Cardiac muscle cell (in vitro differentiated cells and primary cell): ENCODE data around the gene IGF2R. TPM values are rescaled to one million over a fixed set of nuclear protein-coding genes. Genes with fewer than 3 reads are reported as not detected.

Experiments
- DNase-seq, 2 donors: peaks; one replicate each; pipeline versions ENCODE4 v3.0.0 to v3.0.0-alpha.2; 2010 to 2017; ENCODE audit warnings: low read depth in 1 of 2, low spot score in 1 of 2
- H3K27ac ChIP-seq: fragments of 200-600 bp; sonication (generic); 2 replicates; pipeline ENCODE4 v1.5.1; 2016
- H3K27me3 ChIP-seq: fragments of 200-600 bp; sonication (generic); 2 replicates; pipeline ENCODE4 v1.6.0; 2016; ENCODE audit warnings: control low read depth
- H3K36me3 ChIP-seq: fragments of 200-600 bp; sonication (generic); 2 replicates; pipeline ENCODE4 v1.5.1; 2016; ENCODE audit warnings: control low read depth
- H3K4me1 ChIP-seq: fragments of 200-600 bp; sonication (generic); 2 replicates; pipeline ENCODE4 v1.8.1; 2017; ENCODE audit warnings: low read depth, mild to moderate bottlenecking, mixed run types
- H3K4me3 ChIP-seq: fragments of 200-600 bp; sonication (generic); 2 replicates; pipeline ENCODE4 v1.5.1; 2016; ENCODE audit warnings: mild to moderate bottlenecking
- H3K9me3 ChIP-seq: fragments of 200-600 bp; sonication (generic); 2 replicates; pipeline ENCODE4 v1.5.1; 2017; ENCODE audit warnings: low read depth, mild to moderate bottlenecking, control low read depth
- polyA plus RNA-seq: library from polyadenylated mRNA; unstranded; fragments of >200 nt; fragmentation: Nextera tagmentation; extraction: Ambion mirVana; gene quantifications from 2 replicates; pipeline ENCODE4 v1.2.1, GENCODE V29; 2016
- total RNA-seq: library from RNA; depleted of rRNA; stranded (reverse); fragments of >200 nt; gene quantifications from 2 replicates; pipeline ENCODE4 v1.2.3, GENCODE V29; 2016
- TF ChIP-seq, protein P1 (sequence below): IDR thresholded peaks from 2 replicates; pipeline ENCODE4 v1.5.1; 2012; ENCODE audit warnings: low read depth, mild to moderate bottlenecking, low read length

IGF2R gene
- total and polyA plus RNA-seq, 2 experiments from 2014 or later = 25.8 to 45.4 TPM

DNA sequence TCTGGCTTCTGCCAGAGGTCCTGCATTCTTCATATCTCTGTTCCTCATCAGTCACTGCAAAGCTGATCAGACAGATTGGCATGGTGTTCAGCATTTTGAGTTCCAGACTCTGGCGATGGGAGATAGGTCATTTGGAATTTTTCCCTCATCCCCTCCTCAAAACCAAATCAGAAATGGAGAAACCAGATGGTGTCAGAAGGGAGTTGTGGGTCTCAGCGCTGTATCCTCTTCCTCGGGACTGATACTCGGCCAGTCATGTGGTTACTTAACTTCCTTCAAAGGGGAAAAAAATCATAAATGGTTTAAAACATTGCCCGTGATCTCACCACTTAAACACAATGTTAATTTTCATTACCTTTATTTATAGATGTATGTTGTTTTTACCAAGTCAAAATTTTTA, 75.8 kb downstream of the IGF2R start:
- Histone ChIP-seq H3K27me3 (no peaks in the 10 kb centered on the region), H3K4me3 (no peak overlapping the region), H3K9me3 (no peaks in the 10 kb centered on the region), H3K36me3 (peaks cover 61% of the 10 kb centered on the region), H3K27ac (no peak overlapping the region), H3K4me1 (no peaks in the 10 kb centered on the region)
- DNase-seq = no peak
- TF ChIP-seq, protein P1, sequence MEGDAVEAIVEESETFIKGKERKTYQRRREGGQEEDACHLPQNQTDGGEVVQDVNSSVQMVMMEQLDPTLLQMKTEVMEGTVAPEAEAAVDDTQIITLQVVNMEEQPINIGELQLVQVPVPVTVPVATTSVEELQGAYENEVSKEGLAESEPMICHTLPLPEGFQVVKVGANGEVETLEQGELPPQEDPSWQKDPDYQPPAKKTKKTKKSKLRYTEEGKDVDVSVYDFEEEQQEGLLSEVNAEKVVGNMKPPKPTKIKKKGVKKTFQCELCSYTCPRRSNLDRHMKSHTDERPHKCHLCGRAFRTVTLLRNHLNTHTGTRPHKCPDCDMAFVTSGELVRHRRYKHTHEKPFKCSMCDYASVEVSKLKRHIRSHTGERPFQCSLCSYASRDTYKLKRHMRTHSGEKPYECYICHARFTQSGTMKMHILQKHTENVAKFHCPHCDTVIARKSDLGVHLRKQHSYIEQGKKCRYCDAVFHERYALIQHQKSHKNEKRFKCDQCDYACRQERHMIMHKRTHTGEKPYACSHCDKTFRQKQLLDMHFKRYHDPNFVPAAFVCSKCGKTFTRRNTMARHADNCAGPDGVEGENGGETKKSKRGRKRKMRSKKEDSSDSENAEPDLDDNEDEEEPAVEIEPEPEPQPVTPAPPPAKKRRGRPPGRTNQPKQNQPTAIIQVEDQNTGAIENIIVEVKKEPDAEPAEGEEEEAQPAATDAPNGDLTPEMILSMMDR = no peak

GRCh38 chr6:160048471-160048870, 79.6 kb downstream of the IGF2R start:
- DNase-seq = no peak
- Histone ChIP-seq H3K4me1 (no peaks in the 10 kb centered on the region), H3K27me3 (no peaks in the 10 kb centered on the region), H3K27ac (no peak overlapping the region), H3K4me3 (no peak overlapping the region), H3K9me3 (no peaks in the 10 kb centered on the region), H3K36me3 (peaks cover 57% of the 10 kb centered on the region)
- TF ChIP-seq, protein P1 = no peak

DNA sequence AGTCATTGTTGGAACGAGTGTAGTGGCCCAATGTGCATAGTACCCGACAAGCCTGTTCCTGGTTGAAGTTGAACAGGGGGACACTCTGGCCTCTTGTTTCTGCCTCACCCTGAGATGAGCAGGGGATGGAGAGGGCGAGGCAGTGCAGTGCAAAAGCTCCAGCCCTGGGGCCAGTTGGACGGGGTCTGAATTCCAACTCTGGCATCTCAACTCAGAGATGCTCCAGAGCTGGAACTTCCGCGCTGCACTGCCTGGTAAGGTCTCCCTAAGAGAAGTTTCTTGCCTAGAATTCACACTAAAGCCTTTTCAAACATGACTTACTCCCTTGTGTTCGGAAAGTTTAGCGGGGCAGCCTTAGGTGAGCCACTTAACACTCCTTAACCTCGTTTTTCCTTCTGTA, 80.5 kb downstream of the IGF2R start:
- Histone ChIP-seq H3K36me3 (peaks cover 61% of the 10 kb centered on the region), H3K4me3 (no peak overlapping the region), H3K4me1 (no peaks in the 10 kb centered on the region), H3K27me3 (no peaks in the 10 kb centered on the region), H3K9me3 (no peaks in the 10 kb centered on the region), H3K27ac (no peak overlapping the region)
- TF ChIP-seq, protein P1 = no peak
- no peak for DNase-seq

- TF ChIP-seq, protein P1 = no peak
- Histone ChIP-seq H3K36me3 (peaks cover 60% of the 10 kb centered on the region), H3K27me3 (no peaks in the 10 kb centered on the region), H3K4me1 (no peaks in the 10 kb centered on the region), H3K9me3 (no peaks in the 10 kb centered on the region), H3K4me3 (no peak overlapping the region), H3K27ac (no peak overlapping the region)
- DNase-seq = no peak
Measured at GRCh38 chr6:160050022-160050421, 81.1 kb downstream of the IGF2R start.

DNA sequence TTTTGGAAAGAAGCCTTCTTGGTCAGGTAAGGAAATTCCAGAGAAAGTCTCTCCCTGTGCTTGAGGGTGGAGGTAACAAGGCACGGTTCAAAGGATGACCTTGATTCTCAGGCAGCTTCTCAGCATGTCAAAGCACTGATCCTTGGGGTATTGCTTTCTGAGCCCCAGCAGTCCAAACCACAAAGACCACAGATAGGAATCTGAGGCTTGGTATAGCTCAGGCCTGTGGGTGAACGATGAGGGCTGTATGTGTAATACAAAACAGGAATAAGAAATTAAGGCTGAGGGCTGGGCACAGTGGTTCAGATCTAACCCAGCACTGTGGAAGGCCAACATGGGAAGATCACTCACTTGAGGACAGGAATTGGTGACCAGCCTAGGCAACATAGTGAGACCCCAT, 82.5 kb downstream of the IGF2R start:
- Histone ChIP-seq H3K27me3 (no peaks in the 10 kb centered on the region), H3K36me3 (peaks cover 62% of the 10 kb centered on the region), H3K9me3 (no peaks in the 10 kb centered on the region), H3K4me3 (no peak overlapping the region), H3K27ac (no peak overlapping the region), H3K4me1 (no peaks in the 10 kb centered on the region)
- DNase-seq = no peak
- TF ChIP-seq, protein P1 = no peak

- H3K4me3 ChIP-seq = no peak overlapping the region
- no peak for DNase-seq
- TF ChIP-seq, protein P1 = no peak
- H3K4me1 ChIP-seq = no peaks in the 10 kb centered on the region
- H3K36me3 ChIP-seq = peaks cover 61% of the 10 kb centered on the region
- no peak overlapping the region for H3K27ac ChIP-seq
- no peaks in the 10 kb centered on the region for H3K27me3 ChIP-seq
- no peaks in the 10 kb centered on the region for H3K9me3 ChIP-seq
Measured at GRCh38 chr6:160054271-160054670, 85.4 kb downstream of the IGF2R start.
